SIG-M5 treated with dmso at 0.1 percent for 504 hours (cell line): ENCODE results near the gene IL17A.

Experiments used
- DNase-seq: peaks from one replicate; lab custom pipeline; 2025; ENCODE audit not compliant: unreplicated experiment; lab: John Stamatoyannopoulos, UW

The IL17A gene

GRCh38 chr6:52186075-52186474, at the start of gene IL17A:
Gene IL17A (plus strand): TSS chr6:52186375. CDS start chr6:52186432, 57 bp downstream.
- DNase-seq = no peak

GRCh38 chr6:52136934-52137467, 49.2 kb upstream of the IL17A start:
- no peak for DNase-seq

GRCh38 chr6:52138284-52138683, 47.9 kb upstream of the IL17A start:
- DNase-seq = no peak

DNA sequence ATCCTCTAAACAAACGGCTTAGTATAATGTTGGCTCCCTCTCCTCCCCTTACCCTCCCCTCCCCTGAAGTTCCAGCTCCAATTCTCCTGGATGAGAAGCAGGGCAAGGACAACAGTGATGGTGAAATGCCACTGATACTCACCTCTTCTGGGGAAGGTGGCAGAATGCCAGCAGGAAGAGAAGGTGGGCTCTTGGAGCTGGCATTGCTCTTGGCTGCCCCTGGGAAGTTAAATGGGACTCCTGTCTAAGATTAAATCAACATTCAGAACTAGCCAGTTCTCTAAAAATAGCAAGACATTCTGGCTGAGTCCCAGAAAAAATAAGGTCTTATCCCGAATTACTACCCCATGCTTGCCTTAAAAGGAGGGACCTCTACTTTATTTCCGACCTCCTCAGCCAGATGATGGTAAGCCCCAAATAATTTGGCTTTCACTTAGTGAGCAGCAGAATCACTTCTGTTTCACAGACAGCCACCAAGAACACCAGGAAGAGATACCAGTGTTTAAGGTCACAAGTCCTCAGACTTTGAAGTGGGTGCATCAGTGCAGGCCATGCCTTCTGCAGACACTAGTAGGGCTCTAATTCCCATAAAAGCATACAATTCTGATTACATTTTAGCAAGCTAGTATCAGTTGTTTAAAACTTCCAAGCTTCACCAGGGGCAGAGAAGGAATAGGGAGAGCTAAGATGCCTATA, 46.0 kb upstream of the IL17A start:
- DNase-seq = no peak

GRCh38 chr6:52141596-52141995, 44.6 kb upstream of the IL17A start:
- no peak for DNase-seq

- no peak for DNase-seq
These were observed 43.6 kb upstream of the IL17A start for GRCh38 chr6:52142556-52142955.

GRCh38 chr6:52143551-52143950, 42.6 kb upstream of the IL17A start:
- no peak for DNase-seq

DNA sequence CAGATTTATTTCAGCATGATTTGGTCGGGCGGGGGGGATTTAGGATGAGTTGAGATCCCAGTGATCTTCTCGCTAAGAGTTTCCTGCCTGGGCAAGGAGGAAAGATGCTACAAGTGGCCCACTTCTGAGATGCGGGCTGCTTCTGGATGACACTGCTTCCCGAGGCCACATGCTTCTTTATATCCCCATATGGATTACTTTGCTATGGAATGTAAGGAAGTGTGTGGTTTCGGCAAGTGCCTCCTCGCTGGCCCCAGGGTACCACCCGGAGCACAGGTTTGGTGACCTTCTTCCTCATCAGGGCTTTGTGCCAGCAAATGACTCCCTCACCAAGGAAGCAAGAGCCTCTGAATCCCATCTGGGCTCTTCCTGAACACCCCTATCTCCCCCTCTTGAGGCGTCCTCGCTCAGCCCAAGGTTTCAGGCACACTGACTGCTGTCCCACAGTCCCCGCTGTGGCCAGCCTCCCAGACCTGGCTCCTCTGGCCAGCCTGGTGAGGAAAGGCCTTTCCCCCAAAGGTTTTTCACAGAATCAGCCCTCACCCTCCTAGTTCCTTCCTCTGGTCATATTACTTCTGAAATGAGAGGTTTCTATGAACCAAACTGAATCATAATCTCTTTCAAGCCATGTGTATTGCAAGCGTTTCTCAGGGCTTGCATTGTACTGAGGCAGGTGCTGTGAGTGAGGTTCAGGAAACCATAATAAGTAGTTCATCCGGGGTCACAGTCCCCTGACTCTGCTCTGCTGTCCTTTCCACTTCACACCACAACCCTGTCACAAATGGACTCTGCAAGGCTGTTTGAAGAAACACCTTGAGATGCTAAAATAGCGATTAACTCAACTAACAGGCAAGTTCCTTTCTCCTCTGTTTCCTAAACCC, 41.7 kb upstream of the IL17A start:
- no peak for DNase-seq

DNA sequence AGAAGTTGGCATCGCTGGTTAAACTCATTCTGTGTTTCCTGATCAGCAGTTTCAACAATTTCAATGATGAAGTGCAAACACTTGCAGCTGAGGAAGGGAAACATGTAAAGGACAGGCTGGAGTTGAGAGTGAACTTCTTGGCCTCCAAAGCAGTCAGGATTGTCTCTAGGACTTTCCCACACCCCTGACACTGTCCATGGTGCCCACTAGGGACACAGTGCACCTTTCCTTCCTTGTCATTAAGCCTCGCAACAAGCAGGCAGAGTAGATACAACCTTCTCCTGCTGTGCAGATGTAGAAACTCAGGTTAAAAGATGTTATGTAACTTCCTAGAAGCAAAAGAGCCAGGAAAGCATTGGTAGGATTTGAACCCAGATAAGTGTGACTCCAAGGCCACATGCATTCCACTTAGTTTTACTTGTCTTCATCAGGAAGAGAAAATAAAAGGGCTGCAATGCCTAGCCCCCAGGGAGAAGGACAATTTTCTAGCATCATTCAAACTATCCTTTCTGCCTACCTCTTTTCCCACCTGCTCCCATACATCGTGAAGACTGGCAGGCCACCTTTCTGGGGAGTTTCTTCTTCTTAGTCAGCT, 39.2 kb upstream of the IL17A start:
- DNase-seq = no peak

DNA sequence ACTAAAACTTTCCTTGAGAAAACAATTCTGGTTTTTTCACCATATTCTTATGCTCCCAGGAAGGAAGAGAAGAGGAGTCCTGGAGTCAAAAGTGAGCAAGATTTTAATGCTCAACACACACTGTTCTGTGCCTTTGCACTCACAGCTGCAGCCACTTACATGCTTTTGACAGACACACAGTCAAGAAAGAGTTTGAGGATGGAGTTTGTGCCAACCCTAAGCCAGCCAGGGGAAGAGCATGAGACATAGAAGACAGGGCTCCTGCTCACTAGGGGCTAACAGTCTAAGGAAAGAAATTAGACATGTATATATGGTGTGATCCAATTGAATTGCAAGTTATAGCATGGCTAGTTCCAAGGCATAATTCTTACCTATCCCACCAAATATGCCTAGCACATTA, 37.1 kb upstream of the IL17A start:
- no peak for DNase-seq

GRCh38 chr6:52149949-52150348, 36.2 kb upstream of the IL17A start:
- DNase-seq = no peak

DNA sequence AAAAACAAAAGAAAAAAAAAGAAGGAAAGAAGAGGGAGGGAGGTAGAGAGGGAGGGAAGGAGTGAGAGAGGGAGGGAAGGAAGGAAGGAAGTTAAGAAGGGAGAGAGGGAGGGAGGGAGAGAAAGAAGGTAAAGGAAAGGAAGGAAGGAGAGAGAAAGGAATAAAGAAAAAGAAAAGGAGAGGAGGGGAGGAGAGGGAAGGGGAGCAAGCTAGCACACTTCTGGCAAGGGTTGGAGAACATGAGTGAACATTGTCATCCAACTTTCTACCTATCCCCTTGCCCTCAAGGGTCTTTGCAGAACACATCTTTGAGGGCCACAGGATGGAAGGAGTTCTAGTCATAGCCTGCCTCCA, 34.1 kb upstream of the IL17A start:
- DNase-seq = no peak

- no peak for DNase-seq
These were observed 33.4 kb upstream of the IL17A start for GRCh38 chr6:52152711-52153160.

GRCh38 chr6:52154381-52154780, 31.8 kb upstream of the IL17A start:
- no peak for DNase-seq

DNA sequence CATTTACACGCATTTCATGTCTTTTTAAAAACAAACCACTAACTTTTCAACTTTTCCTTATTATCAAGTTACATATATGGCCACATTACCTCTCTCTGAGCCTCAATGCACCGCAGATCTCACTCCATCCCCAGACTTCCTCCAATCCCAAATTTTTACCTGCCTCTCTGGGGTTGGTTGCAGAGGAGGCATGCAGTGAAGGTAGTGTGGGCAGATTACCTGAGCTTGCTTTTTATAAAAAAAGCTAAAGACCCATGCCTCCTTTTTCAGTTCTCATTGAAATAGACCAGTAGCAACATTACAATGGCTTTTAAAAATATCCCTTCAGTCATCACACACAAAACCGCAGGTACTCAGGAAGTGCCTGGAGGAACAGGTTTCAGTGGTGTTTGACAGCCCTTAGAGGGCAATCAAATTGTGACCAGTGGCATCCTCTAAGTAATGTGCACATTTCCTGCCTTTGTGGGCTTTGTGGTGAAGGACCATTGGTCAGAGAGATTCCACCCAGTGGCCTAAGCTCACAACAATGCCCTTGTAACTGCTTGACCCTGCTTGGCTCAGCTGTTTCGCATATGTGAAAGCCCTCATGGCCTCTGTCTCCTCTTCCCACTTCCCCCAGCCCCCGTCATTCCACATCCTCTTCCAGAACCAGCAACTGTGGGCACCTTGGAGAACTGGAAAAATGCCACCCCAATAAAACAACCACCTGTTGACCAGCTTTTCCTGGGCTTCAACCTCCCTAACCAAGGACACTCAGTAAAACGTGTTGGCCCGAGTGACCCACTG, 30.2 kb upstream of the IL17A start:
- DNase-seq = no peak

DNA sequence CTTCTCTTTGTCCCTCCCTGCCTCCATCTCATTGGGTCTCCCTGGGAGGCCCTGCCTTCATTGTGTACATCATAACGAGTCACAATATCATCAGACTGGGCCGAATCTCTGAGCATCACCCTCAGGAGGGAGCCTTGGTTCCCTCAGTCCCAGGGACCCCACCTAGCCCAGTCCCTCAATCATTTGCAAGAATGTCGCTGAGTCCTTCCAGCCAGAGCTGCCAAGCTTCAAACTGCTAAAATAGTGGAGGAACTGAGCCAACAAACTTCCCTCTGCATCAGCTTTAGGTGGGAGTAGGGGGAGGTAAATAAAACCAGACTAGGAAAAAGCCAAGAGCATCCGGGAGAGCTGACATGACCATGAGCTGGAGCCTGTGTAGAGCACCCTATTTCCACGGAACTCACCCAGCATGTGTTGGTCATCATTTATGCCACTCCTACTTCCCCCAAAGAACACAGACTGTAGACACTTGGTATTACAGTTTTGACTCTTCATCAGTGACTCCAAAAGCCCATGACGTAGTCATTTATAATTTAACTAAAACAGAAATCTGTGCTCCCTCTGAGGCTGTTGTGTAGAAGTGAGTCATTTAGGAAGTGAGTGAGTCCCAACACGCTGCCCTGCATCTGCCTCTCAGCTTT, 28.8 kb upstream of the IL17A start:
- DNase-seq = no peak

DNA sequence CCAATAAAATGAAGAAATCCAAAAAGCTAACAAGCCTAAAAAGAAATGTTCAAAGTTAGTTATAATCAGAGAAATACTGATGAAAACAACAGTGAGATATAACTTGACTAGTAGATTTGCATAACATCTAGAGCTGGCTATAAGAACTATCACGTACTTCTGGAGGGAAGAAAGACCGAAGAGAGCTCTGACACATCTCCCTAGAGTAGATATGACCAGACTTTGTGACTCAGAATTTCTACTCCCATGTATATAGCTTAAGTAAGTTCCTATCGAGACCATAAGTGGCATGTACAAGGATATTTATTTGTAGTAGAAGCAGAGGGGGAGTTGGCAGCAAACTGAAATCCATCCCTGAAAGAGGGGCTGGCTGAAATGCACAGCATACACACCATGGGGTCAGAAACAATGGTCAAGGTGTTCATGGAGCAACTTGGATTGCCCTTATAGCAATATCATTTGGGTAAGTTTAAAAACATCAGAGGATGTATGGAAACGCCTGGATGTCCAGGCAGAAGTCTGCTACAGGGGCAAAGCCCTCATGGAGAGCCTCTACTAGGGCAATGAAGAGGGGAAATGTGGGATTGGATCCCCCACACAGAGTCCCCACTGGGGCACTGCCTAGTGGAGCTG, 25.6 kb upstream of the IL17A start:
- DNase-seq = no peak

GRCh38 chr6:52161689-52162438, 24.3 kb upstream of the IL17A start:
- DNase-seq = no peak
